NCI-H1092 treated with DMSO at 0.1 percent for 48 hours (cell line): ENCODE data around the gene HBM.
A peak's percentile ranks its signal among the peaks of the same experiment; 100 is the strongest.
"Not testable (repeated sequence)": the region's sequence is repeated elsewhere in the genome, so short reads cannot be mapped to it uniquely, and the experiment has no call there.

Source experiments
- DNase-seq: peaks from one replicate; lab custom pipeline; 2025; lab: John Stamatoyannopoulos, UW

Gene HBM, protein sequence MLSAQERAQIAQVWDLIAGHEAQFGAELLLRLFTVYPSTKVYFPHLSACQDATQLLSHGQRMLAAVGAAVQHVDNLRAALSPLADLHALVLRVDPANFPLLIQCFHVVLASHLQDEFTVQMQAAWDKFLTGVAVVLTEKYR

DNA sequence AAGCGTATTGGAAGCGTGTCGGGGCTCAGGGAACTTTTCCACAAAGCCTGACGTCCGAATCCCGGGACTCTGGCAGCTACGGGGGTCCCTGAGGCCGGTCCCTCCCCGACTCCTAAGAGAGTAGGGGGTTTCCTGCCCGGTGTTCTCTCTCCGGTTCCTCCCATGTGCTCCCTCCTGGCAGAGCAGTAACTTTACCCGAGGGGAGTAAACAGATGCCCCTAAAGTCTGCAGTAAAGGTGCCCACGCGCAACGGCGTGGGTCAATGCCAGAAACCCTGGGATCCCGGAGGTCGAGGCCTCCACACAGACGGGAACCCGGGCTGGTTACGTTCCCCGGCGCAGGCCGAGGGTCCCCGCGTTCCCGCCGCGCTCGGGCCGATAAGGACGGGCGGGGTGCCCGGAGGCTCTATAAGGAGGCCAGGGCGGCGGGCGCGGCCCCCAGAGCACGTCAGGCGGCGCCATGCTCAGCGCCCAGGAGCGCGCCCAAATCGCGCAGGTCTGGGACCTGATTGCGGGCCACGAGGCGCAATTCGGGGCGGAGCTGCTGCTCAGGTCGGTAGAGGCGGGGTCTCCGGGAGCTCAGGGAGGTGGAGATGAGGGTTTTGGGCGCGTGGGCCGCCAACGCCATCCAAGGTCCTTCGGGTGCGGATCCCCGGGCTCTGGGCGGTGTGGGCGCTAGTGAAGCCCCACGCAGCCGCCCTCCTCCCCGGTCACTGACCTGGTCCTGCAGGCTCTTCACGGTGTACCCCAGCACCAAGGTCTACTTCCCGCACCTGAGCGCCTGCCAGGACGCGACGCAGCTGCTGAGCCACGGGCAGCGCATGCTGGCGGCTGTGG is at the start of gene HBM:
Gene HBM (plus strand): TSS at position 440 of the 836 bp plus-strand sequence. CDS start 20 bp downstream, at position 460.
- DNase-seq = no peak

DNA sequence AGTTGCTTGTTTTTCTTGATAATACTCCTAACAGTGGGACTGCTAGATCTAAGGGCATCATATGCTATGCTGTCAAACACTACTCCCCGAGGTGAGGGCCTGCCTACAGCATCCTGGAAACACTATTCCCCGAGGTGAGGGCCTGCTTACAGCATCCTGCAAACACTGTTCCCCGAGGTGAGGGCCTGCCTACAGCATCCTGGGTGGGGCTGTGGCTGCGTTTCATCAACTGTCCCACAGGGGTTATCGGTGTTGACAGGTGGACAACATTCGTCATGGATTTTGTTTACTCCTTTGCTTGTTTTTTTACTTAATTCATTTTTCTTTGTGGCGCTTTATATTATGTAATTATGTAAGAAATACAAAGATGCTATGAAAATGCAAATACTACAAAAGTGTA is 49.8 kb upstream of the HBM start:
- no peak for DNase-seq

DNA sequence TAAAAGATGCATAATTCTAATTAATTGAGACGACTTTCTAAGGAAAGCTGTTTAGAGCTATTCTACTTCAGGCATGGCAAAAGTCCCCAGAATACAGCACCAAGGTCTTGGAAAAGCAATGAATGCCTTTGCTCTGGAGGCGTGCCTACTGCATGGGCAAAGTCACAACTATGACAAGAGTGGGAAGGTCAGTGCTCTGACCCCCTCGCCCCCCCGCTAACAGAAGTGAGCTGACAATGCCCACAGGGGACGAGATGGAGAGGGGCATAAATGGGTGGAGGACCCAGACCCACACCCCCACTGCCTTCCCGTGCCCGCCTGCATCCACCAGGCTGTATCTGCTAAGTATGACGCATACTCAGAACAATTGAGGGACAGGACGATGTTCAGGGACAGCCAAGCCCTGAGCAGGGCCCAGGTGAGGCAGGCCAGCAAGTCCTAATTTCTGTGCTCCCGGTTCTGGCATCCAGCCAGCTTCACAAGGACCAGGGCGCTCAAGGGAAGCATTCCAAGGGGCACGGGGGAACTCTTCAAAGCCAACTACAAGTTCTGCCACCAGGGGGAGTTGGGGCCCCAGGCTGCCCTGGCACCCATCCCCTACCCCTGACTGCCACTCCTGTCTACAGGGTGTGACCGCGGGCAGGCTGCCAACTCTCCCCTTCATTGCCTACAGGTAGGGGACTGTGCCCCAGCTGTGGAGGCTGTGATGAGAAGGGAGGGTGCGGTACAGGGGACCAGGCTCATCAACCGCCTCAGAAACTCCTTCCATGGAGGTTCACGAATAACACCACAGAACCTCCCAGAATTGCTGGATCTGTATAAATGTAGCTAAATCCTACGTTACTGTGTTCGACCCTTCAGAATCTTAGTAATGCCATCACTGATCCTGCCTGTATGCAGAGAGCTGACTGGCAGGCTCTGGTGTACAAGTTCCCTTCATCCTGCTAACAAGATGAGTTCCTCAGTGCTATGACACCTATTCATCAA is 48.1 kb upstream of the HBM start:
- peak; percentile 59 for DNase-seq

DNA sequence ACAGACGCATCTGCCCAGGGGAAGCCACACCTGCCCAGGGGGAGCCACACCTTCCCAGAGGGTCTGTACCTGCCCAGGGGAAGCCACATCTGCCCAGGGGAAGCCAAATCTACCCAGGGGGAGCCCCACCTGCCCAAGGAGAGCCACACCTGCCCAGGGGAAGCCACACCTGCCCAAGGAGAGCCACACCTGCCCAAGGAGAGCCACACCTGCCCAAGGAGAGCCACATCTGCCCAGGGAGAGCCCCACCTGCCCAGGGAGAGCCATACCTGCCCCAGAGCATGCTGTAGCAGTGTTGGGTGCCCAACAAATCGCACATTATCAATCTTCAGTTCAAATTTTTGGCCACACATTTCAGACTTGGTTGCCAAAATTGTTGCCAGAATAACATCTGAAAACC is 46.9 kb upstream of the HBM start:
- no peak for DNase-seq

DNA sequence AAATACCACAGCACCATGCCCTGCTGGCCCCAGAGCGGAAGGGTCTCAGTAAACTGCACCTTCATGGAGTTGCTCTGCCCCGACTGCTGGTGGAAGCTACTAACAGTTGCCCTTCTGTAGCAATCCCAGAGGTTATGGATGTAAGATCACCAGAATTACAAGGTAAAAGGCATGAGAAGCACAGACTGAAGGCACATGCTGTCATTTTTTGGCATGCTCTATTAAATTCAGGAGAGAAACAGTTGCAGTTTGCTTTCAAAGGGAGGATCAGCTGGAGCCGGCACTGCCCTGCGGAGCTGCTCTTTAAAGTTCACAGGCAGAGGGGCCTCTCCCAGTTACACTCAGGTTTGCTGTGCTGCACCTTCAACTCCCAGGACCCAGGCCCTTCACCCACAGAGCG is 46.5 kb upstream of the HBM start:
- DNase-seq = no peak

DNA sequence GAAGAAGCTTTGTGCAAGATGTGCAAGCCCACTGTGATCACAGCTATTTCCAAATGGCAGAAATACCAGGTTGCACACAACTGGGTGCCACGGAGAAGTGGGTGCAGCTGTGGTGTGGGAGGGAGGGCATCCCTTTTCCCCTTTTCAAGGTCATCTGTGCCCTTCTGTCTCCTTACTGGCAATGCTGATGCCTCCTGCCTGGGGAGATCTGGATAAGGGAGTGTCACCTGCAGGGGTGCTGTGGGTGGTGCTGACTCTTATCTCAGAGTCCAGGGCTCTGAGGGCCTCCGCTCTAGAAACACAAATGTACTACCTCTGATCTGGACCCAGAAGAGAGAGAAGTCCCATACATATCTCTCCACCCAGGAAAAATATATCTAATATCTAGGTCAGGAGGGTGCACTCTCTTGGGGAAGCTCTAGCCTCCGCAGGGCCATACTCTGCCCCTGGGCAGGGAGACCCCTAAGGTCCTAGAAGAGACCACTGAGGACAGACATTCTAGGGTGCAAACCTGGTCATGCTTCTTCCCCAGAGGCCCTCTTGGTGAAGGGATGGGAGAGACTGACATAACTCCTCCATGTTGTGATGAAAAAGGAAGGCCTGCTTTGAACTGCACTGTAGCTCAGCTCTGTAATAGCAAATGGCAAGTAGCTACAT is 45.8 kb upstream of the HBM start:
- DNase-seq = no peak

DNA sequence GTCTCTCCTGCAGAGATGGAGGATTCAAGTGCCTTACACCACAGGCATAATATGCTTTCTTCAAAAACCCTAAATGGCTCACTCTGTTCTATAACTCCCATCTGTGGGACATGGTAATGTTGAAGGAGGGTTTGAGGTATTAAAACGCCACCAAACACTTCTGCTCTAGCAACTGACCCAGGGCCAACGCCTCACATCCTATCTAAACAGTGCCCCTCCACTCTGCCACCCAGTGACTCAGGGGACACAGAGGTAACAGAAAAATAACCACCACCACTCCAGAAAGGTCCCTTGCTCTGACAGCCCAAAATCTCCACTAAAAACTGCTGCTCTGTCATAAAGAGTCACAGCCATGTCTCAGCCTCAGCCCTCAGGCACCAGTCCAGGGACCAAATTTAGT is 45.0 kb upstream of the HBM start:
- no peak for DNase-seq

DNA sequence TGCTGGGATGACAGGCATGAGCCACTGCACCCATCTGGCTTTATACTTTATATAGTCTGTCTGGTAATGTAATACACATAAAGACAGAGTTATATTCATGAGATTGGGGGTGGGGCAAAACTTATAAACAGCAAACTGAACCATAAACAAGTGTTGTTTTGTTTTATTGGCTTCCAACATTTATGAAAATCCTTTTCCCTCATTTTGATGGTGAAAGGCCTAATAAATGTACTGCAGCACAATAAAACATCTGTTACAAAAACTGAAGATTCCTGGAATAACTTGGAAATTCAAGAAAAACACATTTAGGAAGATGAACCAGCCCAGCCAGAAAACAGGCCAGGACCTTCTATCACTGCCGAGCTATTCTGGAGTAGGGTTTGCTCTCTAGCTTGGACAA is 43.4 kb upstream of the HBM start:
- DNase-seq = no peak

DNA sequence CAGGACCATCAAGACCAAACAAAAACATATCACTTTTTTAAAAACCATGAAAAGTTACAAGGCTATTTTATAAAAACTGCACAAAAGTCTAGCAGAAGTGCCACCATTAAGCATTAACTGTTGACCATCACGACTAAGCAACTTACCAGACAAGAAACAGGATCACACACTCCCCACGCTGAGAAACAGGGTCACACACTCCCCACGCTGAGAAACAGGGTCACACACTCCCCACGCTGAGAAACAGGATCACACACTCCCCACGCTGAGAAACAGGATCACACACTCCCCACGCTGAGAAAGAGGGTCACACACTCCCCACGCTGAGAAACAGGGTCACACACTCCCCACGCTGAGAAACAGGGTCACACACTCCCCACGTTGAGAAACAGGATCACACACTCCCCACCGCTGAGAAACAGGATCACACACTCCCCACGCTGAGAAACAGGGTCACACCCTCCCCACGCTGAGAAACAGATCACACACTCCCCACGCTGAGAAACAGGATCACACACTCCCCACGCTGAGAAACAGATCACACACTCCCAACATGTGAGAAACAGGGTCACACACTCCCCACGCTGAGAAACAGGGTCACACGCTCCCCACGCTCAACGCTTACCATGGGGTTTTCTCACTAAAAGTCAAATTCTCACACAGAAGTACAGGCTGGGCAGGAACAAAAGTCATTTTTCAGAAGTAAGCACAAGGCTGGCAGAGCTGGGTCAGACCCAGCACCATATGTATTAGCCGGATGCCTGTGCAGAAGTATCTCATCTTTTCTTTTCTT is 42.0 kb upstream of the HBM start:
- not testable (repeated sequence) for DNase-seq

DNA sequence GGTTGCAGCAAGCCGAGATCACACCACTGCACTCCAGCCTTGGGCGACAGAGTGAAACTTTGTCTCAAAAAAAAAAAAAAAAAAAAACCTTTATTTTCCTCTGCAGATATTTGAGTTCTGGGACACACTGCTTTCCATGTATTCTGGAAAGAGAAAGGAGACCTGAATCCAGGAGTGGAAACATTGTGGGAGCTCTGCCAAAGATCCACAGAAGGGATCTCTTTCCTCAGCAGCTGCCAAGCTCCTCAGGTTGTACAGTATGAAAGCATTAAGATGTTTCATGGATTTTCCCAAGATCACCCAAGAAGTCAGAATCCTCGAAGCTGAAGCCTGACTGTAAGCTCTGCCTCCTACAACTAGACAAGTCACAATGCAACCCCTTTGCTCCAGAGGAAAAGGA is 40.8 kb upstream of the HBM start:
- no peak for DNase-seq

DNA sequence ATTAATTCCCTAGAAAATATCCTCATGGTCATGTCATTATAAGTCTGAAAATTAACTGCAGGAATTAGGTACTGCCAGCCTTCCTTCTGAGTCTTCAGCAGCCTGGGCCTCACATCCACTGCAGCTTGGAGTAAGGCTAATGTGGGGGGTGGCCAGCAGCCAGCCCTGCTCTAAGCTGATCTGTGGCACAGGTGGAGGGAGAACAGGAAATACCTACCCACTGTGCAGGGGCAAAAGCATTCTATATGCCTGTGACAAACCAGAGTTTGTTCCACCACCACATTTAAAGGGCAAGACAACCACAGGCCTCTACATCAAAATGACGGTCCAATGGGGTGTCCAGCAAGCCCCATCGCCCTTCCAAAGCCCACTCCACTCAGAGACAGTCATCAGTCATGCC is 36.7 kb upstream of the HBM start:
- no peak for DNase-seq

DNA sequence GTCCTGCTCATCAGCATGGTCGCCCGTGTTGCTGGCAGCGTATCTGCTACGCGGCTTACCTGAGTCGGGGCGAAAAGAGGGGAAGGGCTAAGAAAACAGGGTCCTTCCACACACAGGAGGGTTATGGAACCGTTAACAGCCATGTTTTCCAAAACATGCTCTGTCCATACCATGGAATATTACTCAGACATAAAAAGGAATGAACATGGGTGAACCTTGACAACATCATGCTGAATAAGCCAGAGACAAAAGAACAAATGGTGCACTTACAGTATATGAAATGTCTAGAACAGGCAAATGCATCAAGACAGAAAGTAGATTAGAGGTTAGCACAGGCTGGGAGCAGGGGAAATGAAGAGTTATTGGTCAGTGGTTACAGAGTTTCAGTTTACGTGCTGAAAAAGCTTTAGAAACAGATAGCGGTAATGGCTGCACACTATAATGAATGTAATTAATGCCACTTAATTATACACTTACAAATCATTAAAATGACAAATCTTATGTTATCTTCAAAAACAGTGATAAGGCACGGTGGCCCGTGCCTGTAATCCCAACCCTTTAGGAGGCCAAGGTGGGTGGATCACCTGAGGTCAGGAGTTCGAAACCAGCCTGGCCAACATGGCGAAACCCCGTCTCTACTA is 35.1 kb upstream of the HBM start:
- DNase-seq = no peak

DNA sequence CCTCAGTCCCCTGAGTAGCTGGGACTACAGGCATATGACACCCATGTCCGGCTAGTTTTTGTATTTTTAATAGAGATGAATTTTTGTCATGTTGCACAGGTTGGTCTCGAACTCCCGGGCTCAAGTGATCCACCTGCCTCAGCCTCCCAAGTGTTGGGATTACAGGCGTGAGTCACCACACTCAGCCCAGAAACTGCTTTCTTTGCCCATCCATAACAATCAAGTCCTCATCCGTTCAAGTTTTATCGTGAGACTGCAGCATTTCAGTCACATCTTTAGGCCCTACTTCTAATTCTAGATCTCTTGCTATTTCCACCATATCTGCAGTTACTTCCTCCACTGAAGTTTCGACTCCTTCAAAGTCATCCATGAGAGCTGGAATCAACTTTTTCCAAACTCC is 33.7 kb upstream of the HBM start:
- no peak for DNase-seq

DNA sequence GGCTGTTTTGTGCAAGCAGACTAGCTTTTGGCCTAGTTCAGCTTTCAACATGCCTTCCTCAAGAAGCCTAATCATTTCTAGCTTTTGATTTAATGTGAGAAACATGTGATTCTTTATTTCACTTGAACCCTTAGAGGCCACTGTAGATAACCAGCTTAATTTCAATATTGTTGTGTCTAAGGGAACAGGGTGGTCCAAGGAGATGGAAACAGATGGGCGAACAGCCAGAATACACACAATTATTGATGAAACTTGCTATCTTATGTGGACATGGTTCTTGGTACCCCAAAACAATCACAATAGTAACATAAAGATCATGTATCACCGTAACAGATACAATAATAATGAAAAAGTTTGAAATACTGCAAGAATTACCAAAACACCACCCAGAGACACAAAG is 32.1 kb upstream of the HBM start:
- DNase-seq = no peak

DNA sequence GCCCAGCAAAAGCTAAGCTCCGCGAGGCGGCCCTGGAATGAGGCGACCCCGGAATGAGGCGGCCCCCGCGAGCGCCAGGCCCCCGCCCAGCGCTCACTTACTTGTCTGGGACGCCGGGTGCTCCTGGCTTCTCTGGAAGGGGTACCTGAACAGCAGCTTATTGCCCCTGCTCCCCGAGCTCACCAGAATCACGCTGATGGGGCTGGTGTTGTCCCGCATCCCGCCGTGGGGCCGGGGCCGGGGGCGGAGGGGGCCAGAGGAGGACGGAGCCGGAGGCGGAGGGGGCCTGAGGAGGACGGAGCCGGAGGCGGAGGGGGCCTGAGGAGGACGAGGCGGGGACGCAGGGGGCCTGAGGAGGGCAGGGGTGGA is 27.7 kb upstream of the HBM start:
- DNase-seq = peak; percentile 27

DNA sequence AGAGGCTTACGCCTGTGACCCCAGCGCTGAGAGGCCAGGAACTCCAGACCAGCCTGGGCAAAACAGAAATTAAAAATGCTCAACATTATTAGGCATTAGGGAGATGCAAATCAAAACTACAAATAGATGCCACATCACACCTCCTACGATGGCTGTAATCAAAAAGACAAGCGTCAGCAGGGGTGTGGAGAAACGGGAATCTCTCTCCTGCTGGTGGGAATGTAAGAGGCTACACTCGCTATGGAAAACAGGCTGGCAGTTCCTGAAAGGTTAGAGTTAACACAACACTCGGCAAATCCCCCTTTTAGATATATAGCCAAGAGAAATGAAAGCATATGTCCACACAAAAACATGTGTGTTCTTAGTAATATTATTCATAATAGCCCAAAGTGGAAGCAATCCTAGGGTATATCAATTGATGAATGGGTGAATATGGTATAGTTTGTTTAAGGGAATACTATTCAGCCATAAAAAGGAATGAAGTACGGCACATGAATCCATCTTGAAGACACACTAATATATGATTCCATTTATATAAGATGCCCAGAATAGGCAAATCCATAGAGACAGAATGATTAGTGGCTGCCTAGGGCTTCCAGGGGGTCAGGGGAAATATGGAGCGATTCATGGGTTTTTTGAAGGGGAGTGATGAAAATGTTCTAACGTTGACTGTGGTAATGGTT is 25.5 kb upstream of the HBM start:
- no peak for DNase-seq

DNA sequence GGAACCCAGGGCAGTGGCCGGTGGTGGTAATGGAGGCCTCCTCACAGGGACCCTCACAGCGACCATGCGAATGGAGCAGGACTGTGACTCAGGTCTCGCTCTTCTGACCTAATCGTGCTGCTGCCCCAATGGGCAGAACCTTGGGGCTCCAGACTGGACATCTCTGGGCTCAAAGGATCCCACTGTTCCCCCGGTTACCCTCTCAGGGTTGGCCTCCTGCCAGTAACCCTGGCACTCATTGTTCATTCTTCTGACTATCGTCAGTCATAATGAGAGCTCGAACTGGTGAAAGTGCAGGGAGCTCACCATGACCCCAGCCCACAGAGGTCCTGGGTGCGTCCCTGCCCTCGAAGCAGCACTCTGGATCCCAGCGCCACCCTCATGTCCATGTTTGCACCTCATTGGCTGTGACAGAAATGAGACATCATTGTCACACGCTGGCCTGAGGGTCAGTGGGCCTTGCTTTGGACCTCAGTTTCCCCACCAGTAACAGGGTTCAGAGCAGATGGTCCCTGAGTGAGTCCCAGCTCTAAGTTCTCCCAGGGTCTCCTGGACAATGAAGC is 23.3 kb upstream of the HBM start:
- no peak for DNase-seq

DNA sequence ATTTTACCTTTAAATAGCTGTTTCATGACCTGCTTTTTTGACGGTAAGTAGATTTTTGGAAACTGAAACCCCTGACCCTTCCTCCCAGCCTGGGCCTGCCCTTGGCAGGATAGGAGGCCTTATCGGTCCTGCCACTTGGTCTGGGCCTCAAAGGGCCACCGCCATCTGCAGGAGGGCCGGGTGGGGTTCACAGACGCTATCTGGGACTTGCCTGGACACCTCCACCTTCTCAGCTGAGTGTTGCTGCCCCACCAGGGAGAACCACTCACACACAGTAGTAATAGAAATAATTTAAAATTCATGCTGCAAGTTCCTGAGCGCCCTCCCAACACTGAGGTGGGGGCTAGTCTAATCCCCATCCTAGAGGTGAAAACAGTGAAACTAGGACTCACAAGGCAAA is 22.7 kb upstream of the HBM start:
- no peak for DNase-seq

DNA sequence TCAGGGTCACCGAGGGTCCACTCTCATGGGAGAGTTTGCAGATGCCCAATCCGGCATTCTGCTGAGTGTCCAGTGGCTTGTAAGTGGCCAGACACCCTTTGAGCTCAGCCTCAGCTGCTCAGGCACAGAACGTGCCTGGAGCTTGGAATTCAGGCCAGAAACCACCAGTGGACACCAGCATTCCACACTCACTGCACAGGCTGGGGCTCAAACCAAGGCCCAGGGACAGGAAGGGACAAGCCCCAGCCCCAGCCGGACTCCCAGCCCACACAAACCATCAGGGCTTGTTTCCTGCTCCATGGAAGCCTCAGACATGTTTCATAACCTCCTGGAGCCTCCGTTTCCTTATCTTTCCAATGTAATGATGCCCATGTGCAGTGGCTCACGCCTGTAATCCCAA is 22.3 kb upstream of the HBM start:
- DNase-seq = no peak

DNA sequence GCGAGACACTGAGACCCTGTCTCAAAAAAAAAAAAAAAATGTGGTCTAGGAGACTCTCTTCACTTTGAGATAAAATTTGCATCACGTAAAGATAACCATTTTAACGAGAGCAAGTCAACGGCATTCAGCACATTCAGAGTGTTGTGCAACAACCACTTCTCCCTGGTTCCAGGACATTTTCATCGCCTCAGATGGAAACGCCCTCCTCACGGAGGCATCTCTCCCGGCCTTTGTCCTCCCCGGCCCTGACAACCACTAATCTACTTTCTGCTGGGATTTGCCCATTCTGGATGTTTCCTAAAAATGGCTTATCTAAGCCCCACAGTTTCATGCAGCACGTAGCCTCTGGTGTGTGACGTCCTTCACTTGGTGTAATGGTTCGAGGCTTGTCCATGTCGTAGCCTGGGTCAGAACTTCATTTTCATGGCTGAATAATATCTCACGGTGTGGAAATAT is 21.0 kb upstream of the HBM start:
- no peak for DNase-seq
